ENCODE results near the gene USP24. TPM values are rescaled to one million over a fixed set of nuclear protein-coding genes. Genes with fewer than 3 reads are reported as not detected.

Gene USP24
- total RNA-seq, 1 donor from 2014 or later, result 49.5 TPM

GRCh38 chr1:55087439-55087838, 127.7 kb downstream of the USP24 start:
- intact Hi-C loops (cut with micrococcal nuclease), result no loop called here
- H3K27me3 Mint-ChIP-seq, result no peaks in the 10 kb centered on the region
- no peak overlapping the region for H3K27ac Mint-ChIP-seq
- H3K9me3 Mint-ChIP-seq, result no peaks in the 10 kb centered on the region
- H3K4me3 Mint-ChIP-seq, result no peak overlapping the region
- peaks cover 7% of the 10 kb centered on the region for H3K4me1 Mint-ChIP-seq
- no peak for DNase-seq
- H3K36me3 Mint-ChIP-seq (ENCODE audit: low read depth), result peaks cover 70% of the 10 kb centered on the region

DNA sequence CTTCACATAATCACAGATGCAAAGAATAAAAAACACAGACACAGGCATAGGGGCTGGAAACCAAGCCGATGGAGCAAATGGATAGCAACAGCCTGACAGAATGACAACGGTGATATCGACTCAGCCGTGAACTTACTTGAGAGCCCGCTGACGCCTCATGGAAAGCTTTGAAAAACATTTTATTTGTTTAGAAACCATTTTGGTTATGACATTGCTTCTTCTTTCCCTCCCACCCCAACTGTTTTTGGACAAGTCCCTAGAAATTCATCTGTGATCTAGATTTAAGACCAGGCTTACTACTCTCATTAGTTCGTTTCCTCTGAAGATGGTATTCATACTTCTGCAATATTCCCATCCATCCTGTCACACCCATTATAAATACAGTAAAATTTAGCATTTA, 130.9 kb downstream of the USP24 start:
- intact Hi-C loops (cut with micrococcal nuclease), result no loop called here
- Mint-ChIP-seq H3K9me3 (no peaks in the 10 kb centered on the region), H3K27ac (no peak overlapping the region), H3K36me3 (ENCODE audit: low read depth) (peaks cover 62% of the 10 kb centered on the region), H3K27me3 (no peaks in the 10 kb centered on the region), H3K4me1 (peaks cover 7% of the 10 kb centered on the region), H3K4me3 (no peak overlapping the region)
- no peak for DNase-seq

GRCh38 chr1:55081905-55082296, 133.3 kb downstream of the USP24 start:
- Mint-ChIP-seq H3K36me3 (ENCODE audit: low read depth) (peaks cover 55% of the 10 kb centered on the region), H3K4me3 (no peak overlapping the region), H3K4me1 (no peaks in the 10 kb centered on the region), H3K27me3 (no peaks in the 10 kb centered on the region), H3K27ac (no peak overlapping the region), H3K9me3 (no peaks in the 10 kb centered on the region)
- intact Hi-C loops (cut with micrococcal nuclease), result no loop called here
- no peak for DNase-seq

DNA sequence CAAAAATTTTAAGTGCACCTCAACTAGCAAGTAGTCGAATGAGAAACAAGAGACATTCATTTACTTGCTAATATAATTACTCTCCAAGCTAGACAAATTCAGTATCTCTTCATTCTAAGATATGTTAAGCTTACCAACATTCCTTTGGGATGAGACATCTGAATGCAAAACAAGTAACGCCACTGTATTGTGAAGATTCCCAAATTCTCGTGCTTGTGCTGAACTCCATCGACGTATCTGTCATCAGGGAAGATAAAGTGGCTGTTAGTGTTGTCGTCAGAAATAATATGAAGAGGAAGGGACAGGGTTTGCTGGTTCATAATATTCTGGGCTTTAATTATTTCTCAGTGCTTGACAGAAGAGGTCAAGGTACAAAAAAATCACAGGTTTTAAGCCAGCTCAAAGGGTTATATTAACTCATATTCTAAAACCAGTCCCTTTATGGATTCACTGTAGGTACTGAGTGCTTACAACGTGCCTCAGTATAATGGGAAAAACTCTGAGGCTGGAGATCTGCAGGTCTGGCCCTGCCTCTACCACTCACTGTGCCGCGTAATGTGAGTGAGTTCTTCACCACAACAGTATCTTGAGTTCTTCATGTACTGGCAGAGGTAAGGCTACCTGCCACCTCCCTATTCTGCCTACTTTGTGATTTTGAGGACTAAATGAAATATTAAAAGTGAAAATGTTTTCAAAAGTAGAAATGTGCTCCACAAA, 133.8 kb downstream of the USP24 start:
- no peaks in the 10 kb centered on the region for H3K9me3 Mint-ChIP-seq
- H3K4me3 Mint-ChIP-seq, result no peak overlapping the region
- no peak overlapping the region for H3K27ac Mint-ChIP-seq
- intact Hi-C loops (cut with micrococcal nuclease), result no loop called here
- H3K36me3 Mint-ChIP-seq (ENCODE audit: low read depth), result peaks cover 59% of the 10 kb centered on the region
- no peak for DNase-seq
- H3K27me3 Mint-ChIP-seq, result no peaks in the 10 kb centered on the region
- H3K4me1 Mint-ChIP-seq, result no peaks in the 10 kb centered on the region

DNA sequence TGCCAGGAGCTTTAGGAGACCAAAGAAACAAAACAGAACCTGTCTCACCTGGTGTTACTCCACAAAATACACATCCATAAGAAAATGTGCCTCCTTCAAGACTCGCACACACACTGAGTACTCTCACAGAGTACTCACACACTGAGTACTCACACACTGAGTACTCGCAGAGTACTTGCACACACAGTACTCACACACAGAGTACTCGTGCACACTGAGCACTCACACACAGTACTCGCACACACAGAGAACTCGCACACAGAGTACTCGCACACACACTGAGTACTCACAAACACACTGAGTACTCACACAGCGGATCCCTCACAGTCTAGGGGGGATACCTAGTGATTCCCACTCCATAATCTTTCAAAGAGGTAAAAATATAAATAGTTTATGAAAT, 135.5 kb downstream of the USP24 start:
- Mint-ChIP-seq H3K4me3 (no peak overlapping the region), H3K27ac (no peak overlapping the region), H3K9me3 (no peaks in the 10 kb centered on the region), H3K36me3 (ENCODE audit: low read depth) (peaks cover 60% of the 10 kb centered on the region), H3K4me1 (no peaks in the 10 kb centered on the region), H3K27me3 (no peaks in the 10 kb centered on the region)
- DNase-seq, result no peak
- intact Hi-C loops (cut with micrococcal nuclease), result no loop called here

GRCh38 chr1:55078470-55078869, 136.7 kb downstream of the USP24 start:
- no peak for DNase-seq
- Mint-ChIP-seq H3K27ac (no peak overlapping the region), H3K4me3 (no peak overlapping the region), H3K27me3 (no peaks in the 10 kb centered on the region), H3K4me1 (peaks cover 3% of the 10 kb centered on the region), H3K36me3 (ENCODE audit: low read depth) (peaks cover 60% of the 10 kb centered on the region), H3K9me3 (no peaks in the 10 kb centered on the region)
- intact Hi-C loops (cut with micrococcal nuclease), result no loop called here

DNA sequence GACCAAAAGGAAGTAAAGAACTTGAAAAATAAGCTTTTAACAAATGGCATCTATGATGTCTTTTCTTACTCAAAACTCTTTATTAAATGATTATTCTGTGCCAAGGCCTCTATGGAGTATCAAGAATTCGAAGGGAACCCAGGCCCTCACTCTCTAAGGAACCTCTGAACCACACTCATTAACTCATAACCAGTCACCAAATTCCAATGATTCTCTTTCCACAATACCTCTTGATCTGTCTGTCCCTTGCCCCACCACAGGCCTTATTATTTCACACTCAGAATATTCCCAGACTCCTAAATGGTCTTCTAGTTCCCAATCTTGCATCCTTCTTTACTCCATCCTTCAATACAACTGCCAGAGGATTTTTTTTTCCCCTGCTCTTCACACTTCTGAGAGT, 138.8 kb downstream of the USP24 start:
- Mint-ChIP-seq H3K4me3 (no peak overlapping the region), H3K27ac (no peak overlapping the region), H3K4me1 (peaks cover 16% of the 10 kb centered on the region), H3K27me3 (no peaks in the 10 kb centered on the region), H3K36me3 (ENCODE audit: low read depth) (peaks cover 68% of the 10 kb centered on the region), H3K9me3 (no peaks in the 10 kb centered on the region)
- no peak for DNase-seq
- intact Hi-C loops (cut with micrococcal nuclease), result no loop called here

DNA sequence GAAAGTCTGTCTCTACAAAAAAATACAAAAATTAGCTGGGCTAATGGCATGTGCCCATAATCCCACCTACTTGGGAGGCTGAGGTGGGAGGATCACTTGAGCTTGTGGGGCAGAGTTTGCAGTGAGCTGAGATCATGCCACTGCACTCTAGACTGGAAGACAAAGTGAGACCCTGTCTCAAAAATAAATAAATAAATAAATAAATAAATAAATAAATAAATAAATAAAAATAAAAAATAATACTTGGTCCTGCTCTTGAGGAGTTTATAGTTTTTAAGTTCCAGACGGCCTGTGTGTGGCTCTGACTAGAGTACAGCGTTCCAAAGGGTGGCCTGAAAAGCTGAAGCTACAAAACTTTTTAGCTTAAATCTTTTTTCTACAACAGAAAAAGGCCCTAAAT, 140.7 kb downstream of the USP24 start:
- no peaks in the 10 kb centered on the region for H3K9me3 Mint-ChIP-seq
- H3K27me3 Mint-ChIP-seq, result no peaks in the 10 kb centered on the region
- no peak for DNase-seq
- H3K27ac Mint-ChIP-seq, result no peak overlapping the region
- H3K36me3 Mint-ChIP-seq (ENCODE audit: low read depth), result peaks cover 72% of the 10 kb centered on the region
- H3K4me3 Mint-ChIP-seq, result no peak overlapping the region
- intact Hi-C loops (cut with micrococcal nuclease), result no loop called here
- peaks cover 16% of the 10 kb centered on the region for H3K4me1 Mint-ChIP-seq

DNA sequence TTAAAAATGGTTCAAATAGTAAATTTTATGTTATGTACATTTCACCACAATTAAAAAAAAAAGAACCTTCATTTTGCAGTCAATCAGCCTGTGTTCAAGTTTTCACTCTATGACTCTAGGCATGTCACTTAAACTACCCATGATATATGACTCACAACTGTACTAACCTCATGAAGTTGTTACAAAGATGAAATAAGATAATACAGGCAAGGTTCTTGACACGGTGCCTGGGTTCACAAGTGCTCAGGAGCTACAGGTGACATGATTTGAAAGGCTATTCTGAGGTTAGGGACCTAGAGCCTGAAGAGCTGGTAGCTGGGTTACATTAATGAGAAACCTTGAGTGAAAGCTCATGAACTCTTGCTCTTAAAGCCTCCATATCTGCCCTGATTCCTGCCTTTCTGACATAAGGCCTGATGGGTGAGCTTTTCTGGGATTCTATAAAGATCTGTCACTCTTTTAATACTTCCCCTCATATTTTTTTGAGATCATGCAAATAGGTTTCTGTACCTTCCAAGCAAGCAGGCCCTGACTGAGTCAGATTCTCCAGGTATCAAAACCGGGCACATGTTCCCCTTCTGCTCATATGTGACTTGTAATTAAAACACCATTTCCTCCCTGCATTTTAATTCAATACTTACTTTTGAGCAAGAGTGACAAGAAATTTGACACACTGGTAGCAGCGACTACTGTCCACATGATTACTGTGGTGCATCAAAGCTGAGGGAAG, 141.8 kb downstream of the USP24 start:
- peaks cover 80% of the 10 kb centered on the region for H3K36me3 Mint-ChIP-seq (ENCODE audit: low read depth)
- no peaks in the 10 kb centered on the region for H3K27me3 Mint-ChIP-seq
- H3K4me1 Mint-ChIP-seq, result peaks cover 16% of the 10 kb centered on the region
- peak overlapping the region; percentile 63 for H3K27ac Mint-ChIP-seq
- no peaks in the 10 kb centered on the region for H3K9me3 Mint-ChIP-seq
- DNase-seq, result no peak
- intact Hi-C loops (cut with micrococcal nuclease), result no loop called here
- H3K4me3 Mint-ChIP-seq, result no peak overlapping the region

DNA sequence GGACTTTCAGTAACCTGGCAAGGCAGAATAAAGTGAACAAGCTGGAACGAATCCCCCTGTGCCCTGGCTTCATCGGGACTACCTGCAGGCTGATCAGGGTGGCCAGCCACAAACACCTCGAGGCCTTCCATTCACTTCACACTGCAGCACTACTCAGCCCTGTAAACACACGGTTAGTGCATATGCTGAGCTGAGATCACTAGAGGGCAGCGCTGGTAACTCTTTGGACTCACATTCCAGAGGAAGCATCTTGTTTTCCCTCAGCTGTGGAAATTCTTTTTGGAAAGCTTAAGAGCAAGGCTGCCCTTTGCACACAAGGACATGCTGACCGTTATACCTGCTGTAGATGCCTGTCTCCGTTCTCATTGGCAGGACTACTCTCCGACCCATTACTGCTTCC, 143.7 kb downstream of the USP24 start:
- no peak overlapping the region for H3K4me3 Mint-ChIP-seq
- H3K36me3 Mint-ChIP-seq (ENCODE audit: low read depth), result peaks cover 79% of the 10 kb centered on the region
- peak overlapping the region; percentile 52 for H3K27ac Mint-ChIP-seq
- intact Hi-C loops (cut with micrococcal nuclease), result no loop called here
- H3K9me3 Mint-ChIP-seq, result no peaks in the 10 kb centered on the region
- H3K4me1 Mint-ChIP-seq, result peaks cover 20% of the 10 kb centered on the region
- peak; percentile 65 for DNase-seq
- no peaks in the 10 kb centered on the region for H3K27me3 Mint-ChIP-seq

DNA sequence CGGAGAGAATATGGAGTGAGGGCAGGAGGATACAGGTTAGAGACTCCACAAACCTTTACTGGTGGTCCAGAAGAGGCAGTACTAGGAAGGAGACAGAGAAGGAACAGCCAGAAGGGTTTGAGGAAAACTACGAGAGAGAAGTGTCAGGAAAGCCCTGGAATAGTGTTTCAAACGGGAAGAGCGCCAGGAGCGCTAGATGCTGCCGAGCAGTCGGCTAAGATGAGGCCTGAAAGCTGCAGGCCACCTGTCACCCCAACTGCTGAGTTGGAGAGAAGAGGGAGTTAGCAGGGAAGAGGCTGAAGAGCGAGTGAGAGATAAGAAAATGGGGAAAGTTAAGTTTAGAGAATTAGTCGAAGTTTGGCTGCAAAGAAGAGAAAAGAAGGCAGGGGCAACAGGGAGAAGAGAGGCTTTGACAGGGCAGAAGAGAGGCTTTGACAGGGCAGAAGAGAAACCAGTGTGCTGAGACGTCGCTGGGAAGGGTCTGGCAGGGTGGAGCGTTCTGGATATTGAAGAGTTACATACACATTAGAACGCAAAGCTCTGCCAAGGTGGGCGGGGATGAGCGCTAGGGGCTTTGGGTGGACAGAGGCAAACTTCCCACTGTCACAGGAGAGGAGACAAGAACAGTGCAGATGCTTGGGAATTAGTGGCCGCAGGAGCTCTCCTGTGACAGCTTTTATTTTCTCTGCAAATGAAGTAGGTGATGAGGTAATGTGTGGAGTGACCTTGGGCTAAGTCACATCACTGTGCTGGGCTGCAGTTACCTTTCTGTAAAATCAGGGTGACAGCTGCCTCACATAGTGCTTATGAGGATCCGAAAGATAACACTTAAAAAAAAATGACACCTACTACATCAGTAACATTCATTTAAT, 144.6 kb downstream of the USP24 start:
- no peak overlapping the region for H3K27ac Mint-ChIP-seq
- no peak overlapping the region for H3K4me3 Mint-ChIP-seq
- intact Hi-C loops (cut with micrococcal nuclease), result no loop called here
- peaks cover 73% of the 10 kb centered on the region for H3K36me3 Mint-ChIP-seq (ENCODE audit: low read depth)
- no peaks in the 10 kb centered on the region for H3K9me3 Mint-ChIP-seq
- peaks cover 20% of the 10 kb centered on the region for H3K4me1 Mint-ChIP-seq
- DNase-seq, result no peak
- no peaks in the 10 kb centered on the region for H3K27me3 Mint-ChIP-seq

DNA sequence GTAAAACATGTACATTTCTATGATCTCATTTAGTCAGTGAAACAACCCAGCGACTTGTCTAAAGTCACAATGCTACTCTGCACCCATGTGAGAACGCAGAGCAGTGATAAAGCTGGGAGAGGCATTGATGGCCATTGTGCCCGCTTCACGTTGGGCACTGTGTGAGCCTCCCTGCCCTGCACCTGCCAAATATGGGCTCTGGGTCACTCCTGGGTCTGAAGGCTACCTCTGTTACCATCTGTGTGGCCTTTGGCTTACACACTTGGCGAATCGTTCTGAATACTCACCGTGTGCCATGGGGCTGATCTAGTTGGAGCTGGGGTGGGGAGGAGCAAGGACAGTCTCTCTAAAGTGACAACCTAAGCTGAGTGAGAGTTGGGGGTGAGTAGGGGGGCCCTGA, 145.9 kb downstream of the USP24 start:
- Mint-ChIP-seq H3K4me3 (no peak overlapping the region), H3K9me3 (no peaks in the 10 kb centered on the region), H3K36me3 (ENCODE audit: low read depth) (peaks cover 65% of the 10 kb centered on the region), H3K4me1 (peaks cover 20% of the 10 kb centered on the region), H3K27me3 (no peaks in the 10 kb centered on the region), H3K27ac (no peak overlapping the region)
- DNase-seq, result no peak
- intact Hi-C loops (cut with micrococcal nuclease), result no loop called here

DNA sequence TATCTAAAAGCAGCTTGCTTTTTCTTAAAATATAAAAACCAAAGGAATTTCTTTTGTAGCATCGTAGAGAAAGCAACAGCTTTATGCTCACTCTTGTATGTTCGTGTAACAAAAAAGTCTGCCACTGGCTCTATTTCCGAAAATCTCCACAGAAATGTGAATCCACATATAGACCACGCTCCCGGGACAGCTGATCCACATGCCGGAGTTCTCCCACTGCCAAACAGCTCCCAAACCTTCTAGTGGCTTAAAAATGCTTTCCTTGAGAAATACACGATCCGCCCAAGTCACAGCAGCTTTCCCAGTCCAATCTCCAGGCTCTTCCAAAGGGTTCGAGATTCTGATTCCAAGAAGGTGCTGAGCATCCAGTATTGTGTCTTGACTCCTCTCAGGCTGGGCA, 146.5 kb downstream of the USP24 start:
- Mint-ChIP-seq H3K4me1 (peaks cover 18% of the 10 kb centered on the region), H3K27ac (no peak overlapping the region), H3K4me3 (no peak overlapping the region)

DNA sequence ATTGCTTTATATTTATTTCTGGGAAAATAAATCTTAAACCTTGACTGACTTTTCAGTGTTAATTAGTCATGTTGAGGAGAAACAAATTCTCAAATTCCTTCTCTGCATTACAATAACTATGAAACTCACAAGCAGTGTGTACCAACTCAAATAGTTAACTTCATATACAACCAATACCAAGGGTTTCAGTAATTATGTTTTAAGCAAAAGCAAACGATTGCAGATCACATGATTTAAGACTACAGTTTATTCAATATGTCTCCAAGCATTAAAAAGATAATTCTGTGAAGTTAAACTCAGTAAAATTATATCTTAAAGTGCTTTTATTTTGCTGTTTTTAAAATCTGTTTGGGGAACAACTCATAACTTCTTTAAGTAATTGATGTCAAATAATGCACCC, 147.2 kb downstream of the USP24 start:
- H3K36me3 Mint-ChIP-seq (ENCODE audit: low read depth), result peaks cover 54% of the 10 kb centered on the region
- H3K27ac Mint-ChIP-seq, result no peak overlapping the region
- H3K4me1 Mint-ChIP-seq, result peaks cover 14% of the 10 kb centered on the region
- no peaks in the 10 kb centered on the region for H3K9me3 Mint-ChIP-seq
- intact Hi-C loops (cut with micrococcal nuclease), result no loop called here
- H3K4me3 Mint-ChIP-seq, result no peak overlapping the region
- DNase-seq, result no peak
- no peaks in the 10 kb centered on the region for H3K27me3 Mint-ChIP-seq

More for the DNA sequence above, 146.5 kb downstream of the USP24 start:
- intact Hi-C loops (cut with micrococcal nuclease), result no loop called here
- no peak for DNase-seq
- Mint-ChIP-seq H3K36me3 (ENCODE audit: low read depth) (peaks cover 60% of the 10 kb centered on the region), H3K27me3 (no peaks in the 10 kb centered on the region), H3K9me3 (no peaks in the 10 kb centered on the region)
